Endothelial cell of umbilical vein (primary cell): ENCODE results near the gene NAP1L4. TPM values are rescaled to one million over a fixed set of nuclear protein-coding genes. Genes with fewer than 3 reads are reported as not detected.

ENCODE experiments used
- BruUV-seq: library from RNA; stranded (reverse); fragments of 400-500 nt; replicated peaks from 2 replicates; lab custom pipeline; 2021; lab: Mats Ljungman, UMichigan
- CTCF ChIA-PET: fragments of 300-600, 350-600 bp; sonication (Branson Sonifier 250); formaldehyde crosslinking; loops from one replicate; lab custom pipeline; 2021; ENCODE audit warnings: antibody characterized with exemption, inconsistent platforms; lab: Charles Lee
- POLR2A ChIA-PET: fragments of 300-600, 350-600 bp; sonication (Branson Sonifier 250); formaldehyde crosslinking; loops from one replicate; lab custom pipeline; 2021; ENCODE audit warnings: antibody characterized with exemption, inconsistent platforms; lab: Charles Lee
- DNase-seq: peaks from one replicate; pipeline ENCODE4 v3.0.0-alpha.2; 2011; ENCODE audit warnings: low read depth, low spot score
- FAIRE-seq: peaks from 2 replicates; lab custom pipeline; 2011; peaks lifted over from hg19 to GRCh38; lab: Jason Lieb, UNC
- H2AFZ ChIP-seq: 2 replicates; pipeline ENCODE4 v1.6.0; 2012; ENCODE audit warnings: low read depth, low read length, control low read depth, inconsistent platforms
- H3K27ac ChIP-seq: 2 replicates; pipeline ENCODE4 v1.5.1; 2011; ENCODE audit warnings: low read depth, mild to moderate bottlenecking, control low read depth, low read length, moderate library complexity; ENCODE audit not compliant: insufficient read depth
- H3K27me3 ChIP-seq, 2 experiments: 2 replicates each; pipeline versions ENCODE4 v1.6.0 to v1.6.1; 2011; ENCODE audit warnings: low read length in 2 of 2, mixed read lengths in 1 of 2; ENCODE audit not compliant: control insufficient read depth in 2 of 2, insufficient read depth in 2 of 2
- H3K36me3 ChIP-seq, 2 experiments: 2 replicates in 1 of 2; 3 replicates in 1 of 2; pipeline ENCODE4 v1.5.1; 2011; ENCODE audit warnings: low read length in 2 of 2, mild to moderate bottlenecking in 1 of 2, moderate library complexity in 1 of 2; ENCODE audit not compliant: control insufficient read depth in 2 of 2, insufficient read depth in 2 of 2; ENCODE audit errors: extremely low read depth in 1 of 2
- H3K4me1 ChIP-seq: 3 replicates; pipeline ENCODE4 v1.5.1; 2011; ENCODE audit warnings: mild to moderate bottlenecking, low read length; ENCODE audit not compliant: control insufficient read depth, insufficient read depth; ENCODE audit errors: extremely low read depth
- H3K4me2 ChIP-seq: 2 replicates; pipeline ENCODE4 v1.6.1; 2011; ENCODE audit warnings: low read length, control low read depth, mixed read lengths; ENCODE audit not compliant: insufficient read depth
- H3K4me3 ChIP-seq, 3 experiments: fragments of 200-600 bp in 1 of 3; sonication (generic), shearing (Covaris generic) in 1 of 3; replicated peaks in 1 of 3; 2 replicates each; pipeline ENCODE4 v1.5.1; 2011 to 2016; ENCODE audit warnings: control low read depth in 3 of 3, low read length in 3 of 3, mild to moderate bottlenecking in 2 of 3, inconsistent platforms in 1 of 3, low read depth in 1 of 3, moderate library complexity in 1 of 3; ENCODE audit not compliant: insufficient read depth in 1 of 3
- H3K79me2 ChIP-seq: 2 replicates; pipeline ENCODE4 v1.6.0; 2012; ENCODE audit warnings: low read length, inconsistent platforms; ENCODE audit not compliant: control insufficient read depth, insufficient read depth
- H3K9ac ChIP-seq: replicated peaks from 2 replicates; pipeline ENCODE3; 2011; ENCODE audit warnings: low read length, control low read depth; ENCODE audit not compliant: insufficient read depth; ENCODE audit errors: extremely low read depth
- H3K9me1 ChIP-seq: replicated peaks from 3 replicates; pipeline ENCODE4 v1.6.0; 2011; ENCODE audit warnings: mild to moderate bottlenecking, low read length; ENCODE audit not compliant: control insufficient read depth, insufficient read depth; ENCODE audit errors: extremely low read depth
- H3K9me3 ChIP-seq: replicated peaks from 2 replicates; pipeline ENCODE4 v1.5.1; 2012; ENCODE audit warnings: low read length, inconsistent platforms; ENCODE audit not compliant: control insufficient read depth, insufficient read depth
- H4K20me1 ChIP-seq: replicated peaks from 2 replicates; pipeline ENCODE3; 2011; ENCODE audit warnings: mild to moderate bottlenecking, low read length; ENCODE audit not compliant: control insufficient read depth, insufficient read depth; ENCODE audit errors: extremely low read depth
- EZH2 ChIP-seq: IDR thresholded peaks from 2 replicates; pipeline ENCODE4 v1.6.1; 2012; ENCODE audit warnings: borderline replicate concordance, low read depth, mild to moderate bottlenecking, moderate library complexity, low read length, inconsistent platforms; ENCODE audit not compliant: severe bottlenecking
- FOS ChIP-seq: IDR thresholded peaks from 2 replicates; pipeline ENCODE4 v1.6.1; 2011; ENCODE audit warnings: mild to moderate bottlenecking, low read length, moderate library complexity, borderline replicate concordance; ENCODE audit not compliant: insufficient read depth
- GATA2 ChIP-seq: IDR thresholded peaks from 2 replicates; pipeline ENCODE4 v1.7.0; 2011; ENCODE audit warnings: low read depth, mild to moderate bottlenecking, moderate library complexity, mixed read lengths, low read length; ENCODE audit not compliant: insufficient read length, insufficient read depth
- JUN ChIP-seq: IDR thresholded peaks from 2 replicates; pipeline ENCODE4 v1.6.1; 2011; ENCODE audit warnings: borderline replicate concordance, low read depth; ENCODE audit not compliant: insufficient read length, insufficient read depth
- MYC ChIP-seq: IDR thresholded peaks from one replicate; pipeline ENCODE4 v1.6.1; 2011; ENCODE audit warnings: mild to moderate bottlenecking, low read depth, low read length
- POLR2A ChIP-seq: IDR thresholded peaks from 2 replicates; pipeline ENCODE4 v1.6.1; 2012; ENCODE audit warnings: low read depth, mild to moderate bottlenecking, control low read depth, low read length
- POLR2AphosphoS5 ChIP-seq: IDR thresholded peaks from 2 replicates; pipeline ENCODE4 v1.6.1; 2012; ENCODE audit warnings: low read depth, mild to moderate bottlenecking, control low read depth, low read length, moderate library complexity; ENCODE audit not compliant: insufficient read depth
- dilution Hi-C: fragments of 300-500 bp; cut with MboI; formaldehyde crosslinking; loops from one replicate; pipeline ENCODE4 v1.15.0; 2019; ENCODE audit warnings: low sequenced_read_pairs; ENCODE audit not compliant: extremely low pct_ligation_motif_present
- intact Hi-C: fragments of 100-400 bp; cut with micrococcal nuclease; formaldehyde crosslinking; loops from one replicate; pipeline ENCODE4 v1.10.0; 2022
- polyA plus RNA-seq, 4 experiments: library from polyadenylated mRNA; depleted of rRNA in 3 of 4; stranded (reverse) in 3 of 4; unstranded in 1 of 4; fragments of >200 nt; gene quantifications; 2 replicates each; pipeline versions ENCODE4 v1.2.1 to v1.2.3, GENCODE V29; 2011 to 2012; ENCODE audit warnings: missing spikeins in 1 of 4
- total RNA-seq: library from RNA; stranded (reverse); gene quantifications from 2 replicates; pipeline ENCODE4 v1.2.3, GENCODE V29; 2021
- TF ChIP-seq, protein P1 (sequence below), 2 donors: IDR thresholded peaks; 1 replicate in 1 of 2; 2 replicates in 1 of 2; pipeline ENCODE4 v1.5.1; 2011; ENCODE audit warnings: low read length in 2 of 2, mild to moderate bottlenecking in 2 of 2, moderate library complexity in 2 of 2, control low read depth in 1 of 2, inconsistent platforms in 1 of 2, low read depth in 1 of 2; ENCODE audit not compliant: insufficient read depth in 1 of 2; ENCODE audit errors: extremely low read depth in 1 of 2
- TF ChIP-seq, protein P2 (sequence below): IDR thresholded peaks from 2 replicates; pipeline ENCODE4 v1.6.1; 2011; ENCODE audit not compliant: insufficient read depth, insufficient read length

NAP1L4 gene
- total and polyA plus RNA-seq, 2 donors (not counting 3 experiments of a cell fraction or from before 2014, with no cell fraction given), result 100.0 to 177 TPM

DNA sequence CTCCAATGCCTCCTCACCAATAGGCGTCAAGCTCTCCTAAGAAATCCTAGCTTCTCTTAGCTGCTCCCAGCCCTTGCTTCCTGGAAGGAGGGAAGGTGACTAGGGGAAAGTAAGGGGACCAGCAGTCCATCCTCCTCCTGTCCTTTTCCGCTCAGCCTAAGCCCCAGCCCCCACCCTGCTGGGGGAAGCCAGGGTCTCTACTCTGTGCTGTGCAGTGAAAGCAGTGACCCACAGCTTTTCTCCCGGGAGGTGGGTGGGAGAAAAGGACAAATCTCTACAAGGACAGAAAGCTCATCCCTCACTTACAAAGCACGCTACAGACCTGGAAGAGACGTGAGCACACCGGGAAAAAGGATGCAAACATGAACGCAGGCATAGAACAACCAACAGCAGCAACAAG, 32.0 kb downstream of the NAP1L4 start:
- Histone ChIP-seq H3K9me3 (no peaks in the 10 kb centered on the region), H3K4me1 (no peaks in the 10 kb centered on the region), H4K20me1 (peaks cover 2% of the 10 kb centered on the region), H3K9ac (no peak overlapping the region), H3K27me3 (no peaks in the 10 kb centered on the region), H3K79me2 (peaks cover 44% of the 10 kb centered on the region), H3K9me1 (no peaks in the 10 kb centered on the region), H3K36me3 (peaks cover 45 to 47% of the 10 kb centered on the region in 2 experiments), H2AFZ (no peak overlapping the region), H3K4me3 (no peak overlapping the region), H3K27ac (no peak overlapping the region), H3K4me2 (no peak overlapping the region)
- intact Hi-C loops, result no loop called here
- BruUV-seq, result no TSS peak
- POLR2A ChIA-PET, result no interaction called here
- dilution Hi-C loops, result no loop called here
- no peak for FAIRE-seq
- no peak for DNase-seq
- TF ChIP-seq FOS (no peak), MYC (no peak)
- CTCF ChIA-PET, result interaction anchor here (1.0 kb wide), 2 partner anchors 14 to 30 kb away, joined by 3 to 4 read pairs; partner anchors contain the start of gene PHLDA2

DNA sequence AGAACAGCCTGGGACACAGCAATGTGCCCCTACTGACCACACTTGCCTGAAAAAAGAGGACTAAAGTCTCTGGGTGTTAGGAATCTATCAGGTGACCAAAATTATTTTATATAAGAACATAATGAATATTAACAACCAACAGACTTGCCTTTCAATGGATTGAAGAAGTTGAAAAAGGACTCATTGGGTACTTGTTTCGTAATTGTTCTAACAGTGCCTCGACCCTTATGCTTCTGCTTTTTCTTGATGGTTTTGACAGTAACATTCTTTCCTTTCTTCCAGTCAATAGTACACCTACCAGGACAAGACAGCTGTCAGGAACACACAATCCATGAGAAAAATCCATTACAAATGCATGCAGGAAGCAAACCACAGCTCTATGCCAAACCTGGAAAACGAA, 33.9 kb downstream of the NAP1L4 start:
- Histone ChIP-seq H3K4me2 (no peak overlapping the region), H3K4me3 (no peak overlapping the region), H3K4me1 (peaks cover 7% of the 10 kb centered on the region), H3K9me3 (no peaks in the 10 kb centered on the region), H3K27ac (no peak overlapping the region), H3K9me1 (no peaks in the 10 kb centered on the region), H3K36me3 (peaks cover 37 to 52% of the 10 kb centered on the region in 2 experiments), H4K20me1 (peaks cover 2% of the 10 kb centered on the region), H3K9ac (no peak overlapping the region), H2AFZ (no peak overlapping the region), H3K27me3 (no peaks in the 10 kb centered on the region), H3K79me2 (peaks cover 38% of the 10 kb centered on the region)
- ChIA-PET CTCF (no interaction called here), POLR2A (no interaction called here)
- DNase-seq (no peak), FAIRE-seq (no peak)
- BruUV-seq, result no TSS peak
- intact Hi-C loops, result no loop called here
- TF ChIP-seq EZH2 (no peak), MYC (no peak), JUN (no peak), FOS (no peak), POLR2AphosphoS5 (no peak), GATA2 (no peak), POLR2A (no peak)
- TF ChIP-seq, protein P1, sequence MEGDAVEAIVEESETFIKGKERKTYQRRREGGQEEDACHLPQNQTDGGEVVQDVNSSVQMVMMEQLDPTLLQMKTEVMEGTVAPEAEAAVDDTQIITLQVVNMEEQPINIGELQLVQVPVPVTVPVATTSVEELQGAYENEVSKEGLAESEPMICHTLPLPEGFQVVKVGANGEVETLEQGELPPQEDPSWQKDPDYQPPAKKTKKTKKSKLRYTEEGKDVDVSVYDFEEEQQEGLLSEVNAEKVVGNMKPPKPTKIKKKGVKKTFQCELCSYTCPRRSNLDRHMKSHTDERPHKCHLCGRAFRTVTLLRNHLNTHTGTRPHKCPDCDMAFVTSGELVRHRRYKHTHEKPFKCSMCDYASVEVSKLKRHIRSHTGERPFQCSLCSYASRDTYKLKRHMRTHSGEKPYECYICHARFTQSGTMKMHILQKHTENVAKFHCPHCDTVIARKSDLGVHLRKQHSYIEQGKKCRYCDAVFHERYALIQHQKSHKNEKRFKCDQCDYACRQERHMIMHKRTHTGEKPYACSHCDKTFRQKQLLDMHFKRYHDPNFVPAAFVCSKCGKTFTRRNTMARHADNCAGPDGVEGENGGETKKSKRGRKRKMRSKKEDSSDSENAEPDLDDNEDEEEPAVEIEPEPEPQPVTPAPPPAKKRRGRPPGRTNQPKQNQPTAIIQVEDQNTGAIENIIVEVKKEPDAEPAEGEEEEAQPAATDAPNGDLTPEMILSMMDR (IDR thresholded peaks at IDR 0.05; ENCODE audit: extremely low read depth in 1 of 2, insufficient read depth in 1 of 2, low read depth in 1 of 2, low read length in 2 of 2), result no peak
- TF ChIP-seq, protein P2, sequence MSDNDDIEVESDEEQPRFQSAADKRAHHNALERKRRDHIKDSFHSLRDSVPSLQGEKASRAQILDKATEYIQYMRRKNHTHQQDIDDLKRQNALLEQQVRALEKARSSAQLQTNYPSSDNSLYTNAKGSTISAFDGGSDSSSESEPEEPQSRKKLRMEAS, result no peak
- dilution Hi-C loops, result no loop called here
